ENCODE measurements around the gene DLGAP5.

DLGAP5 gene

DNA sequence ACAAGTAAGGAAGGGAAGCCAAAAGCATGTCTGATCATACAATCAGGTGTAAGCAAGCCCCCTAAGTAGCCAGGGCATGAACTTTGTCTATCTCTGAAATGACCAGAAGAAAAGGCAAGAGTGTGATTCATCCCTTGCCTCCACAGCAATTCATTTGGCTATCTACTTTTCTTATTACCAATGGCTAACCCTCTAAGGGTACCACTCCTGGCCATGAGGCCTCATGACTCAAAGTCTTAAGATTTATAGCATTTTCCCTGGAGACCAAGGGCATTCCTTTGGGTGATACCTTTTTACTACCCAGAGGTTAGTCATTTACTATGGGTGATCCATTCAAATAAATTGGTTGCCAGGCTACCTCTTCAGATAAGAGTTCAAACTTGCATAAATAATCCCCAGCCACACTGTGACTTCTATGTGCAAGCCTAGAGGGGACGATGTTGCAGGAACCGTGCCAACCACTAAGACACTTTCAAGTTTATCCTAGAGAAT lies 63.9 kb downstream of the DLGAP5 start:
- H3K27ac ChIP-seq (ENCODE audit: low read depth, low read length), result no peak overlapping the region
- H3K4me1 ChIP-seq (ENCODE audit: insufficient read depth, low read length), result peaks cover 14% of the 10 kb centered on the region
- H3K27me3 ChIP-seq (ENCODE audit: control insufficient read depth in 1 of 2, insufficient read depth in 2 of 2, low read length in 2 of 2), result no peaks in the 10 kb centered on the region
- H3K36me3 ChIP-seq (ENCODE audit: insufficient read depth, low read length), result no peaks in the 10 kb centered on the region
- no peak overlapping the region for H3K4me3 ChIP-seq (ENCODE audit: low read depth in 1 of 2, low read length in 2 of 2)
- no peaks in the 10 kb centered on the region for H3K9me3 ChIP-seq (ENCODE audit: low read length)
- no peak overlapping the region for H3K9ac ChIP-seq (ENCODE audit: low read length)

DNA sequence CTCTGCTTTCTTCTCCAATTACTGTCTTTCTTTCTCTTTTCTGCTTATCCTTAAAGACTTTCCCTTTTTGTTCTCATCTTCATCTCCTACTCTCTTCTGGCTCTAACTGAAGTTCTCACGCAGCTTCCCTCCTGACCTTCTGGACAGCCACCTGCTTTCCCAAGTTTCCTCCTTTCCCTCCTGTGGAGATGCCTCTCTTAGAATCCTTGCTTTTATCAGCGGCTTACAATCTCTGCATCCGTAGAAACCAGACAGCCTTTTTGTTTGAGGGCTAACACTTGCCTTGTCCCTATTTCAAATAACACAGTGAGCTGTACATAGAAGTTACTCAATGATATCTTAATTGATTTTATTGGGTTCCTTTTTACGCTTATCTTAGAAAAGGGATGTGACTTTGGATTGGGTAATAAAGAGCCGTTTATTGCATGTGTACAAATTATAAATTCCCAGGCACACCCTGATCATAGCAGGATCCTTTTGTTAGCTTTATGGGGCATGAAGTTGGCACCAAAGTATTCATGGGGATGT lies 64.4 kb downstream of the DLGAP5 start:
- peak overlapping the region; percentile 30 for H3K27ac ChIP-seq (ENCODE audit: low read depth, low read length)
- H3K9ac ChIP-seq (ENCODE audit: low read length), result no peak overlapping the region
- H3K36me3 ChIP-seq (ENCODE audit: insufficient read depth, low read length), result no peaks in the 10 kb centered on the region
- H3K4me1 ChIP-seq (ENCODE audit: insufficient read depth, low read length), result peaks cover 19% of the 10 kb centered on the region
- no peak overlapping the region for H3K4me3 ChIP-seq (ENCODE audit: low read depth in 1 of 2, low read length in 2 of 2)
- no peaks in the 10 kb centered on the region for H3K9me3 ChIP-seq (ENCODE audit: low read length)
- no peaks in the 10 kb centered on the region for H3K27me3 ChIP-seq (ENCODE audit: control insufficient read depth in 1 of 2, insufficient read depth in 2 of 2, low read length in 2 of 2)

DNA sequence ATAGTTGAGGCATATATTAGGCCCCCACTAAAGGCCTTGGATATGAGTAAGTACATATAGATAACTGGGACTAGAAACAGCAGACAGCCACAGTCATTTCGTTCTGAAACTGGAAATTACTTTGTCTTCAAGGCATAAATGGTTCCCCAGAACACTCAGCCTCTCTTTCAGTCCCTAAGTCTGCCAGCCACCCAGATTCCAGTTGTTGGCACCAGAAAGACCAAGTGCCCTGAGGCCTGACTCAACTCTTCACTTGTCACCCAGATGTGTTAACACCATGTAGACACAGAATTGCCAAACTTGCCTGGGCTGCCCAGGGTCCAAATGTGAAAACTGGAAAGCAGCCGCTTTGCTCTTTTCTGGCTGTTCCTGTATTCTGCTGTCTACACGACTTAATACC lies 65.4 kb downstream of the DLGAP5 start:
- Histone ChIP-seq H3K9ac (ENCODE audit: low read length) (no peak overlapping the region), H3K27ac (ENCODE audit: low read depth, low read length) (no peak overlapping the region), H3K4me3 (ENCODE audit: low read depth in 1 of 2, low read length in 2 of 2) (no peak overlapping the region), H3K27me3 (ENCODE audit: control insufficient read depth in 1 of 2, insufficient read depth in 2 of 2, low read length in 2 of 2) (no peaks in the 10 kb centered on the region), H3K36me3 (ENCODE audit: insufficient read depth, low read length) (no peaks in the 10 kb centered on the region), H3K4me1 (ENCODE audit: insufficient read depth, low read length) (peaks cover 19% of the 10 kb centered on the region), H3K9me3 (ENCODE audit: low read length) (no peaks in the 10 kb centered on the region)

DNA sequence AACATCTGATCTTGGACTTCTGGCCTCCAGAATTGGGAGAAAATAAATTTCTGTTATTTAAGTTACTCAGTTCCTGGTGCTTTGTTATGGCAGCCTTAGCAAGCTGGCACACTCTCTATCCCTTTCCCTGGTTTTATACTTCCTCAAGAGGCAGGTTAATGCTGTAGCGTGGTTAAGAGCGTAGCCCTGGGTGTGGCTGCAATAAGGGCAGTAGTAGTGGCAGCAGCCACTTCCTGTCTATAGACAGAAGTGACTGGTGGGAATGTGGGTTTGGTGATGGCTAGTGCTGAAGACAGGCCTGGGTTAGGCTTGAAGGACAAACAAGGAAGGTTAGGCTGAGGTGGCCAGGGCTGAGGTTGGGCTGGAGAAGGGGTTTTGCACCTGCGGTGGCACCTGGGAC lies 66.0 kb downstream of the DLGAP5 start:
- H3K27me3 ChIP-seq (ENCODE audit: control insufficient read depth in 1 of 2, insufficient read depth in 2 of 2, low read length in 2 of 2), result no peaks in the 10 kb centered on the region
- no peaks in the 10 kb centered on the region for H3K9me3 ChIP-seq (ENCODE audit: low read length)
- no peaks in the 10 kb centered on the region for H3K36me3 ChIP-seq (ENCODE audit: insufficient read depth, low read length)
- H3K9ac ChIP-seq (ENCODE audit: low read length), result no peak overlapping the region
- no peak overlapping the region for H3K27ac ChIP-seq (ENCODE audit: low read depth, low read length)
- no peak overlapping the region for H3K4me3 ChIP-seq (ENCODE audit: low read depth in 1 of 2, low read length in 2 of 2)
- H3K4me1 ChIP-seq (ENCODE audit: insufficient read depth, low read length), result peaks cover 19% of the 10 kb centered on the region

- Histone ChIP-seq H3K9me3 (ENCODE audit: low read length) (no peaks in the 10 kb centered on the region), H3K27ac (ENCODE audit: low read depth, low read length) (no peak overlapping the region), H3K27me3 (ENCODE audit: control insufficient read depth in 1 of 2, insufficient read depth in 2 of 2, low read length in 2 of 2) (no peaks in the 10 kb centered on the region), H3K4me1 (ENCODE audit: insufficient read depth, low read length) (peaks cover 15% of the 10 kb centered on the region), H3K4me3 (ENCODE audit: low read depth in 1 of 2, low read length in 2 of 2) (no peak overlapping the region), H3K36me3 (ENCODE audit: insufficient read depth, low read length) (no peaks in the 10 kb centered on the region), H3K9ac (ENCODE audit: low read length) (no peak overlapping the region)
Measured at GRCh38 chr14:55124774-55125386, 66.5 kb downstream of the DLGAP5 start.

DNA sequence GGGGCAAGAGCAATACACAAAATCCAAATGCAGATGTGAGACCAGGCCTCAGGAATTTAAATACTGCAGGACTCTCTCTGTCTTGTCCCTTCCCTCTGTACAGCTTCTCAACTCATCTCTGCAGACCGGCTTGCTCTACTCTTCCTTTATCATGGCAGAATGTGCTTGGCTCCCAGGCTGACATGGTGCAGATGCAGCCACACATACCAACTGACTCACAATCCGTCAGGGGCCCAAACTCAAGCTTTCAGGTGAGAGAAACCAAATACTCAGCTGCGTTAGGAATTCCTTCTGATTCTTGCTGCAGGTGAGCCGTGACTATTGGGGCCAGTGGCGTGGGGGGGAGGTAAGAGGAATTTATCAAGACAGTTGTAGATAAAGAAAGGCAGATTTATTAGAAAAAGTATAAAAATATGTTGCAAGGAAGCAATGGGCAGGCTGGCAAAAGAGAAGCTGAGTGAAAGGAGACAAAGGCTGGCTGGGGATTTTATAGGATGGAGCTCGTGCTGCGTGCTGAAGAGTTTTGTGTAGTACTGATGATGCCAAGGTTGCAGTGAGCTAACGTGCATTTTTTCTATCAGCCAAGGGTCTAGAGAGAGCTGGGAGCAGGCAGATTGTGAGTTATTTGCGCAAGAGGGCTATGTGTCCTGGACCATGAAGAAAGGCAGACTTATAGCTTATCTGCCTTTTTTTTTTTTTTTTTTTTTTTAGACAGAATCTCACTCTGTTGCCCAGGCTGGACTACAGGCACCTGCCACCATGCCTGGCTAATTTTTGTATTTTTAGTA lies 67.3 kb downstream of the DLGAP5 start:
- Histone ChIP-seq H3K4me1 (ENCODE audit: insufficient read depth, low read length) (peaks cover 13% of the 10 kb centered on the region), H3K9ac (ENCODE audit: low read length) (no peak overlapping the region), H3K9me3 (ENCODE audit: low read length) (no peaks in the 10 kb centered on the region), H3K27ac (ENCODE audit: low read depth, low read length) (no peak overlapping the region), H3K36me3 (ENCODE audit: insufficient read depth, low read length) (no peaks in the 10 kb centered on the region), H3K4me3 (ENCODE audit: low read depth in 1 of 2, low read length in 2 of 2) (no peak overlapping the region), H3K27me3 (ENCODE audit: control insufficient read depth in 1 of 2, insufficient read depth in 2 of 2, low read length in 2 of 2) (no peaks in the 10 kb centered on the region)

DNA sequence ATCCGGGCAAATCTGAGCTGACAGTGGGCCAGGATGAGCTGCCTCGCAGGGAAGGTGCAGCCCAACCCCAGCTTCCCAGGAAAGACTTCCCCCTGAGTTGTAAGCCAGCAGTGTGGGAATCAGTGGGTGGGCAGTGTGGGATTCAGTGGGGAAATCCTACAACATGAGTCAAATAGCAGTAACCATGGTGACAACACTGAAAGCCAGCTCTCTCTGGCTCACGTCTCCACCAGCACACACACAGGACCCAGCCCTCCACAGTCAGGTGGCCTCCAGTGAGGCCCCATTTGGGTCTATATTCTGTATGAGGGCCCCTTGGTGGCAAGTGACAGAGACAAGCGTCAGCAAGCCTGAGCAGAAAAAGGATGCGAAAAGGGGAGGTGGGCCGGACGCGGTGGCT lies 68.3 kb downstream of the DLGAP5 start:
- H3K9ac ChIP-seq (ENCODE audit: low read length), result no peak overlapping the region
- no peaks in the 10 kb centered on the region for H3K9me3 ChIP-seq (ENCODE audit: low read length)
- no peaks in the 10 kb centered on the region for H3K36me3 ChIP-seq (ENCODE audit: insufficient read depth, low read length)
- no peaks in the 10 kb centered on the region for H3K27me3 ChIP-seq (ENCODE audit: control insufficient read depth in 1 of 2, insufficient read depth in 2 of 2, low read length in 2 of 2)
- H3K4me1 ChIP-seq (ENCODE audit: insufficient read depth, low read length), result peaks cover 13% of the 10 kb centered on the region
- no peak overlapping the region for H3K4me3 ChIP-seq (ENCODE audit: low read depth in 1 of 2, low read length in 2 of 2)
- no peak overlapping the region for H3K27ac ChIP-seq (ENCODE audit: low read depth, low read length)

DNA sequence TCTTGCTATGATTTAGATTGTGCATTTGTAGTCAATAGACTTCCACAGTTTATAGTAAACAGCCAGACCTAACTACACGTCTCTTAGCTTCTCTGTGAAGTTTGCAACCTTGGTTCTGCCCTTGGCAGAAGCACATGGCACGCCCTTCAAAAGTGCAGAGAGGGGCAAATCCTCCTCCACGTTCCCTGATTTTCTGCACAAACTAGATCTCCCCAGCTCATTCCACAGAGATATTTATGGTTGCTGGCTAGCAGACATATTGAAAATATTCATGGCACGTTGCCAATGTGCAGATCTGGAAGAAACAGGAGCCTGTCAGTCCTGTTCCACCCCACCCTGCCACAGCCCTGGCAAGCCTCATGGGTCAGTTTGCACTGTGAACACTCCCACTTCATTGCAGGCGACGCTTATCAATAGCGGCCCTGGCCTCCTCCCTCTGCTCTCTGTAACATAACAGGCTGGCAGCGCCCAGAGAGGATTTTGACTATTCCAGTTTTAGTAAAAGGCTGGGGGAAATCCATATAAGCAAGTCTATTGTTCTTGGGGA lies 68.9 kb downstream of the DLGAP5 start:
- Histone ChIP-seq H3K27me3 (ENCODE audit: control insufficient read depth in 1 of 2, insufficient read depth in 2 of 2, low read length in 2 of 2) (no peaks in the 10 kb centered on the region), H3K4me1 (ENCODE audit: insufficient read depth, low read length) (peaks cover 13% of the 10 kb centered on the region), H3K4me3 (ENCODE audit: low read depth in 1 of 2, low read length in 2 of 2) (no peak overlapping the region), H3K9ac (ENCODE audit: low read length) (no peak overlapping the region), H3K36me3 (ENCODE audit: insufficient read depth, low read length) (no peaks in the 10 kb centered on the region), H3K9me3 (ENCODE audit: low read length) (no peaks in the 10 kb centered on the region), H3K27ac (ENCODE audit: low read depth, low read length) (no peak overlapping the region)

DNA sequence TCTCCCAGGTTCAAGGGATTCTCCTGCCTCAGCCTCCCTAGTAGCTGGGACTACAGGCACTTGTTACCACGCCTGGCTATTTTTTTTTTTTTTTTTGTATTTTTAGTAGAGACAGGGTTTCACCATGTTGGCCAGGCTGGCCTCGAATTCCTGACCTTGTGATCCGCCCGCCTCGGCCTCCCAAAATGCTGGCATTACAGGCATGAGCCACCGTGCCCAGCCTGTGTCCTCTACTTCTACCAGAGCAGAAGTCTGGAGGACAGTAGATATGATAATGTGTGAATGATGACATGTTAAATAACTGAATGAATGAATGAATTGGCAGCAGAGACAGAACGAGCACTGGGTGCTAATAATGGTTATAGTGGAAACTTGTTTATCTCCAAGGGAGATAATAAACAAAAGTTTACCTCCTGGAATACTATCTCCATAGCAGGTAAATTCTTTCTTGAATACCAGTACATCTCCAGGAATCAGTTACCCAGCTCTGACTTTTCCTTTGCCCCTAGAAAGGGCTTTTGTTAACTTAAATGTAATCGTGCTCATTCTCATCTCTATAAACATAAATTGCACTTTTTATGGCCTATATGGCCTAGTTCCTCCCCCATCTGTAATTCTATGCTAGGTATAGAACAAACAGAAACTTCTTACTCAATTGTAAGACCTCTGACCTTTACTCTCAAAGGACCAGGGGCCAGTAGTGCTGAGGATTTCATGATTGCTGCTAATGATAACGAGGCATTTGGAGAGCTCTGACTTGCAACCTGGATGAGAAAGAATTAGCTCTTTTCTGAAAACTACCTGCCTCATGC lies 69.6 kb downstream of the DLGAP5 start:
- H3K36me3 ChIP-seq (ENCODE audit: insufficient read depth, low read length), result no peaks in the 10 kb centered on the region
- H3K27me3 ChIP-seq (ENCODE audit: control insufficient read depth in 1 of 2, insufficient read depth in 2 of 2, low read length in 2 of 2), result no peaks in the 10 kb centered on the region
- no peak overlapping the region for H3K4me3 ChIP-seq (ENCODE audit: low read depth in 1 of 2, low read length in 2 of 2)
- H3K4me1 ChIP-seq (ENCODE audit: insufficient read depth, low read length), result peaks cover 13% of the 10 kb centered on the region
- H3K9me3 ChIP-seq (ENCODE audit: low read length), result no peaks in the 10 kb centered on the region
- H3K27ac ChIP-seq (ENCODE audit: low read depth, low read length), result no peak overlapping the region
- no peak overlapping the region for H3K9ac ChIP-seq (ENCODE audit: low read length)

- Histone ChIP-seq H3K27me3 (ENCODE audit: control insufficient read depth in 1 of 2, insufficient read depth in 2 of 2, low read length in 2 of 2) (no peaks in the 10 kb centered on the region), H3K4me3 (ENCODE audit: low read depth in 1 of 2, low read length in 2 of 2) (no peak overlapping the region), H3K27ac (ENCODE audit: low read depth, low read length) (no peak overlapping the region), H3K9ac (ENCODE audit: low read length) (no peak overlapping the region), H3K9me3 (ENCODE audit: low read length) (no peaks in the 10 kb centered on the region), H3K36me3 (ENCODE audit: insufficient read depth, low read length) (no peaks in the 10 kb centered on the region), H3K4me1 (ENCODE audit: insufficient read depth, low read length) (peaks cover 11% of the 10 kb centered on the region)
Measured at GRCh38 chr14:55120571-55121495, 70.6 kb downstream of the DLGAP5 start.

Data from muscle layer of colon (tissue), 2 donors.